HEK293 (cell line): ENCODE measurements around the gene ALDH1B1.
A peak's percentile ranks its signal among the peaks of the same experiment; 100 is the strongest.

Source experiments
- CTCF ChIA-PET: fragments of 350-600 bp; formaldehyde crosslinking; extraction: SDS; loops from one replicate; lab custom pipeline; 2021; ENCODE audit warnings: antibody characterized with exemption; lab: Yijun Ruan, JAX
- POLR2A ChIA-PET: fragments of 300-600 bp; formaldehyde crosslinking; extraction: SDS; loops from one replicate; lab custom pipeline; 2020; ENCODE audit warnings: antibody characterized with exemption, inconsistent platforms; lab: Yijun Ruan, JAX
- H3K27ac ChIP-seq: fragments of 200-500 bp; sonication (Bioruptor generic); 2 replicates; pipeline ENCODE4 v1.5.1; 2014; ENCODE audit warnings: low read depth, low read length, control low read depth, inconsistent platforms; ENCODE audit errors: extremely low read depth
- H3K36me3 ChIP-seq, 2 experiments: fragments of 200-500 bp in 1 of 2; sonication (Bioruptor generic) in 1 of 2; 1 replicate in 1 of 2; 2 replicates in 1 of 2; pipeline ENCODE4 v1.5.1; 2014 to 2017; ENCODE audit warnings: inconsistent platforms in 2 of 2, low read length in 2 of 2; ENCODE audit not compliant: control insufficient read depth in 2 of 2, insufficient read depth in 1 of 2
- H3K4me1 ChIP-seq: fragments of 200-500 bp; sonication (Bioruptor generic); 2 replicates; pipeline ENCODE4 v1.5.1; 2014; ENCODE audit warnings: mild to moderate bottlenecking, low read length, inconsistent platforms; ENCODE audit not compliant: control insufficient read depth, insufficient read depth
- H3K4me3 ChIP-seq: 2 replicates; pipeline ENCODE4 v1.5.1; 2011; ENCODE audit warnings: low read depth, mild to moderate bottlenecking, control low read depth, low read length, moderate library complexity
- H3K9me3 ChIP-seq: fragments of 200-500 bp; sonication (Bioruptor generic); 2 replicates; pipeline ENCODE4 v1.5.1; 2014; ENCODE audit warnings: low read depth, low read length, inconsistent platforms; ENCODE audit not compliant: control insufficient read depth, insufficient read depth
- GLI2 ChIP-seq: fragments of 450-650 bp; formaldehyde crosslinking; IDR thresholded peaks from 2 replicates; pipeline ENCODE4; 2017; ENCODE audit warnings: missing biosample characterization, missing genetic modification characterization, low read depth, borderline replicate concordance
- GLI4 ChIP-seq: fragments of 450-650 bp; formaldehyde crosslinking; IDR thresholded peaks from 2 replicates; pipeline ENCODE4 v1.5.1; 2016; ENCODE audit warnings: missing biosample characterization, missing genetic modification characterization
- GLIS1 ChIP-seq: fragments of 450-650 bp; formaldehyde crosslinking; IDR thresholded peaks from 2 replicates; pipeline ENCODE4 v1.5.1; 2016; ENCODE audit warnings: missing biosample characterization, missing genetic modification characterization
- SP2 ChIP-seq: fragments of 450-650 bp; formaldehyde crosslinking; IDR thresholded peaks from 2 replicates; pipeline ENCODE4 v1.5.1; 2016; ENCODE audit warnings: missing biosample characterization, missing genetic modification characterization
- ZIC2 ChIP-seq: fragments of 450-650 bp; formaldehyde crosslinking; IDR thresholded peaks from 2 replicates; pipeline ENCODE4 v1.5.1; 2016; ENCODE audit warnings: missing biosample characterization, missing genetic modification characterization
- ZNF274 ChIP-seq, 2 experiments: fragments of 200-500 bp in 1 of 2; fragments of 450-650 bp in 1 of 2; sonication (Bioruptor generic) in 1 of 2; formaldehyde crosslinking in 1 of 2; IDR thresholded peaks; 2 replicates each; pipeline versions ENCODE4 v1.5.1 to v1.6.1; 2014 to 2016; ENCODE audit warnings: borderline replicate concordance in 1 of 2, inconsistent platforms in 1 of 2, low read length in 1 of 2, missing biosample characterization in 1 of 2, missing genetic modification characterization in 1 of 2
- ZNF311 ChIP-seq: fragments of 450-650 bp; formaldehyde crosslinking; IDR thresholded peaks from 2 replicates; pipeline ENCODE4 v1.5.1; 2017; ENCODE audit warnings: missing biosample characterization, missing genetic modification characterization, borderline replicate concordance
- ZNF473 ChIP-seq: fragments of 450-650 bp; formaldehyde crosslinking; IDR thresholded peaks from 2 replicates; pipeline ENCODE4 v1.5.1; 2017; ENCODE audit warnings: missing biosample characterization, missing genetic modification characterization
- ZNF560 ChIP-seq: fragments of 450-650 bp; formaldehyde crosslinking; IDR thresholded peaks from 2 replicates; pipeline ENCODE4 v1.5.1; 2017; ENCODE audit warnings: missing biosample characterization, missing genetic modification characterization, borderline replicate concordance
- ZNF624 ChIP-seq: fragments of 450-650 bp; formaldehyde crosslinking; IDR thresholded peaks from 2 replicates; pipeline ENCODE4 v1.5.1; 2017; ENCODE audit warnings: missing biosample characterization, missing genetic modification characterization
- ZNF701 ChIP-seq: fragments of 450-650 bp; formaldehyde crosslinking; IDR thresholded peaks from 2 replicates; pipeline ENCODE4 v1.5.1; 2016; ENCODE audit warnings: missing biosample characterization, missing genetic modification characterization
- ZNF785 ChIP-seq: fragments of 450-650 bp; formaldehyde crosslinking; IDR thresholded peaks from 2 replicates; pipeline ENCODE4 v1.5.1; 2016; ENCODE audit warnings: missing biosample characterization, missing genetic modification characterization
- TF ChIP-seq, protein P1 (sequence below): fragments of 450-650 bp; formaldehyde crosslinking; IDR thresholded peaks from 2 replicates; pipeline ENCODE4 v1.5.1; 2016; ENCODE audit warnings: missing biosample characterization, missing genetic modification characterization
- TF ChIP-seq, protein P2 (sequence below): fragments of 450-650 bp; formaldehyde crosslinking; IDR thresholded peaks from 2 replicates; pipeline ENCODE4 v1.5.1; 2016; ENCODE audit warnings: missing biosample characterization, missing genetic modification characterization
- TF ChIP-seq, protein P3 (sequence below): fragments of 450-650 bp; formaldehyde crosslinking; IDR thresholded peaks from 2 replicates; pipeline ENCODE4 v1.5.1; 2016; ENCODE audit warnings: missing biosample characterization, missing genetic modification characterization

Gene ALDH1B1

DNA sequence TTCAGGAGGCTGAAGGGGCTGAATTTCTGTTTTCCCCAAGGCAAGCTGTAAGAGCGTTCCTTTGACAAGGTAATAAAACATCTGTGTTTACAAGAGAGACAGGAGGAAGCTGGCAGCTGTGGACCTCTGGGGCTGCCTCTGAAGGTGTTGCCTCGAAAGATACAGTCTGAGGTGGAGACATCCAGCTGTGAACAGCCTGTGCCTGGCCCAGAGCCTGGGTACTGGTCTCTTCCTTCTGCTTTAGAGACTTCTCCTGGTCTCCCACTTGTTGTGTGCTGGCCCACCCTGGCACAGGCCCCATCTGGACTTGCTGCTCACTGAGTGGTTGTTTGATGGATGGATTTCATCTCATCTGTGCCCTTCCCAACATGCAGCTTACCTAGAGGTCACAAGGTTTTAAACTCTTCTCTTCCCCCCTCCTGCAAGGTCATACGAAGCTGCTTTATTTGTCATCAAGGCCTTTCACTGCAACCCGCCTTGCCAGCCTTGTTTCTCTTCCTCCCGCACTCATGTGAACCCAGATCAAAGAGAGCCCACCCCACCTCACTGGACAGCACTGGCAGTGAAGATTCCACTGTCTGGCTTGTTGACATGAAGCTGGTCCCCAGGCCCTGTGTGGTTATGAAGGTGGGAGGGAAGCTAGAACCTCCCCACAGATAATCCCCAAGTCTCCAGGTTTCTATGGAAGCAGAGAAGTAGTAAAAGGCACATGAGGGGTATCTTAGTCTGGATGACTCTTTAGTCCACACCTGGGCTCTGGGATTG, 35.0 kb upstream of the ALDH1B1 start:
- peak; percentile 55; the same call in 1 of the 2 replicates for TF ChIP-seq ZIC2
- no peak for TF ChIP-seq ZNF274 (IDR thresholded peaks at IDR 0.05; ENCODE audit: low read length)
- no peak for TF ChIP-seq ZNF274 (tag by site-specific recombination; IDR thresholded peaks at IDR 0.05; ENCODE audit: borderline replicate concordance)
- TF ChIP-seq ZNF624: no peak
- POLR2A ChIA-PET: no interaction called here
- H3K9me3 ChIP-seq: no peaks in the 10 kb centered on the region

DNA sequence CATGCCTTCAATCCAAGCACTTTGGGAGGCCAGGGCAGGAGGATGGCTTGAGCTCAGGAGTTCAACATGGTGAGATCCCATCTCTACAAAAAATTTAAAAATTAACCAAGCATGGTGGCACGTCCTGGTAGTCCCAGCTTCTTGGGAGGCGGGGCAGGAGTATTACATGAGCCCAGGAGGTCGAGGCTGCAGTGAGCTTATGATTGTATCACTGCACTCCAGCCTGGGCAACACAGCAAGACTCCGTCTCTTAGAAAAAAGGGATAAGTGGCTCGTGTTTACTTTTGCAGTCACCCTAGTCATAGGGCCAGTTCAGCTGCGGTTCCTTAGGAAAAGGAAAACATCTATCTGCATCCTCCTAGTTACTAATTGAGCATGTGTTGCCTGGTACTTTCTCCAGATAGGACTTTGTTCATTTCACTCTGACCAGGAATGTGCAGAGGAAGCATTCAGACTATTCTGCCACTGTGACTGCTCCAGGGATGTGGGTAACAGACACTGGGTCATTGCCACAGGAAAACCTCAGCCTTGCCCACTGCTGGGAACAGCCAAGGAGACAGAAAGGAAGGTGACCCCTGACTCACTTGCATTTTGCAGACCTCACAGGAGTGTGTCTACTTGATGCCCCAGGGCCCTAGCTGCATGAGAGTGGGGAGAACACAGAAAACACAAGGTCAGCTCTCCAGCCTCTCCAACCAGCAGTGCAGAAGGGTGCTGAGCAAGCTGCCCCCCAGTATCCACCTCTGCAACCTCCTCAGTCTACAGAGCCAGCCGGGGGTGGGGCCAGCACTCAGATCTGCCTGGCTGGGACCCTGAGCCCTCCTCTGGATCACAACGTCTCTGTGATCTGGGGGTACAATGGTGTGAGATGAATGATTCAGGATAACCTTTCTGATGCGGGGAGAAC, 33.9 kb upstream of the ALDH1B1 start:
- no peaks in the 10 kb centered on the region for H3K9me3 ChIP-seq
- no peak overlapping the region for H3K27ac ChIP-seq
- no peak overlapping the region for H3K4me3 ChIP-seq
- H3K36me3 ChIP-seq: no peaks in the 10 kb centered on the region
- POLR2A ChIA-PET: no interaction called here
- TF ChIP-seq ZNF560 (tag by site-specific recombination) (no peak), GLIS1 (tag by site-specific recombination) (no peak), ZNF701 (no peak), ZIC2 (peak; percentile 82)
- H3K4me1 ChIP-seq: no peaks in the 10 kb centered on the region
- CTCF ChIA-PET: interaction anchor here (0.9 to 3.0 kb wide), 4 partner anchors 10 to 445 kb away, joined by 3 to 12 read pairs (median 5); no protein-coding TSS in a partner anchor

More for the DNA sequence above, 35.0 kb upstream of the ALDH1B1 start:
- Histone ChIP-seq H3K4me3 (no peak overlapping the region), H3K27ac (no peak overlapping the region), H3K4me1 (no peaks in the 10 kb centered on the region), H3K36me3 (no peaks in the 10 kb centered on the region)
- CTCF ChIA-PET: interaction anchor here (0.9 to 3.0 kb wide), 4 partner anchors 9 to 444 kb away, joined by 3 to 12 read pairs (median 5); no protein-coding TSS in a partner anchor

DNA sequence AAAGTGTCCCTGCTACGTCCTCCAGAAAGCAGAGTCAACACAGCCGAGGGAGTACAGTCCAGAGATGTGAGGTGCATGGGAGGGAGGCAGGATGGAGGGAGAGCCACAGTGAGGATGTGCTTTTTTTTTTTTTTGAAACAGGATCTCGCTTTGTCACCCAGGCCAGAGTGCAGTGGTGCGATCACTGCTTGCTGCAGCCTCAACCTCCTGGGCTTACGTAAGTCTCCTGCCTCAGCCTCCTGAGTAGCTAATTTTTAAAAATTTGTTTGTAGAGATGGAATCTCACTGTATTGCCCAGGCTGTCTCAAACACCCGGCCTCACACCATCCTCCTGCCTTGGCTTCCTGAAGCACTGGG, 33.2 kb upstream of the ALDH1B1 start:
- no peaks in the 10 kb centered on the region for H3K36me3 ChIP-seq
- H3K9me3 ChIP-seq: no peaks in the 10 kb centered on the region
- no peak overlapping the region for H3K4me3 ChIP-seq
- ChIA-PET CTCF (interaction anchor here (0.7 to 1.6 kb wide), 2 partner anchors 174 to 446 kb away, joined by 3 to 5 read pairs; no protein-coding TSS in a partner anchor), POLR2A (no interaction called here)
- TF ChIP-seq ZNF311 (no peak), SP2 (tag by site-specific recombination) (no peak), ZNF473 (no peak), GLI2 (tag by site-specific recombination) (no peak), GLI4 (tag by site-specific recombination) (no peak), ZNF785 (tag by site-specific recombination) (no peak)
- TF ChIP-seq, protein P1, sequence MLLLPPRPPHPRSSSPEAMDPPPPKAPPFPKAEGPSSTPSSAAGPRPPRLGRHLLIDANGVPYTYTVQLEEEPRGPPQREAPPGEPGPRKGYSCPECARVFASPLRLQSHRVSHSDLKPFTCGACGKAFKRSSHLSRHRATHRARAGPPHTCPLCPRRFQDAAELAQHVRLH (tag by site-specific recombination): no peak
- TF ChIP-seq, protein P2, sequence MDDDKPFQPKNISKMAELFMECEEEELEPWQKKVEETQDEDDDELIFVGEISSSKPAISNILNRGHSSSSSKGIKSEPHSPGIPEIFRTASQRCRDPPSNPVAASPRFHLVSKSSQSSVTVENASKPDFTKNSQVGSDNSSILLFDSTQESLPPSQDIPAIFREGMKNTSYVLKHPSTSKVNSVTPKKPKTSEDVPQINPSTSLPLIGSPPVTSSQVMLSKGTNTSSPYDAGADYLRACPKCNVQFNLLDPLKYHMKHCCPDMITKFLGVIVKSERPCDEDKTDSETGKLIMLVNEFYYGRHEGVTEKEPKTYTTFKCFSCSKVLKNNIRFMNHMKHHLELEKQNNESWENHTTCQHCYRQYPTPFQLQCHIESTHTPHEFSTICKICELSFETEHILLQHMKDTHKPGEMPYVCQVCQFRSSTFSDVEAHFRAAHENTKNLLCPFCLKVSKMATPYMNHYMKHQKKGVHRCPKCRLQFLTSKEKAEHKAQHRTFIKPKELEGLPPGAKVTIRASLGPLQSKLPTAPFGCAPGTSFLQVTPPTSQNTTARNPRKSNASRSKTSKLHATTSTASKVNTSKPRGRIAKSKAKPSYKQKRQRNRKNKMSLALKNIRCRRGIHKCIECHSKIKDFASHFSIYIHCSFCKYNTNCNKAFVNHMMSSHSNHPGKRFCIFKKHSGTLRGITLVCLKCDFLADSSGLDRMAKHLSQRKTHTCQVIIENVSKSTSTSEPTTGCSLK (tag by site-specific recombination): no peak
- TF ChIP-seq, protein P3, sequence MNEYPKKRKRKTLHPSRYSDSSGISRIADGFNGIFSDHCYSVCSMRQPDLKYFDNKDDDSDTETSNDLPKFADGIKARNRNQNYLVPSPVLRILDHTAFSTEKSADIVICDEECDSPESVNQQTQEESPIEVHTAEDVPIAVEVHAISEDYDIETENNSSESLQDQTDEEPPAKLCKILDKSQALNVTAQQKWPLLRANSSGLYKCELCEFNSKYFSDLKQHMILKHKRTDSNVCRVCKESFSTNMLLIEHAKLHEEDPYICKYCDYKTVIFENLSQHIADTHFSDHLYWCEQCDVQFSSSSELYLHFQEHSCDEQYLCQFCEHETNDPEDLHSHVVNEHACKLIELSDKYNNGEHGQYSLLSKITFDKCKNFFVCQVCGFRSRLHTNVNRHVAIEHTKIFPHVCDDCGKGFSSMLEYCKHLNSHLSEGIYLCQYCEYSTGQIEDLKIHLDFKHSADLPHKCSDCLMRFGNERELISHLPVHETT (tag by site-specific recombination): no peak
- H3K27ac ChIP-seq: no peak overlapping the region
- H3K4me1 ChIP-seq: no peaks in the 10 kb centered on the region
